DND-41 (cell line): ENCODE measurements around the gene LYPD8.
"Not testable (repeated sequence)": the region's sequence is repeated elsewhere in the genome, so short reads cannot be mapped to it uniquely, and the experiment has no call there.

Source experiments
- CTCF ChIP-seq: IDR thresholded peaks from 2 replicates; pipeline ENCODE4 v1.5.1; 2012; ENCODE audit warnings: borderline replicate concordance, low read length, moderate library complexity, mild to moderate bottlenecking; ENCODE audit not compliant: poor library complexity, severe bottlenecking; ENCODE audit errors: extremely low read depth
- EZH2 ChIP-seq: IDR thresholded peaks from 3 replicates; pipeline ENCODE4 v1.6.1; 2012; ENCODE audit warnings: borderline replicate concordance, low read depth, mild to moderate bottlenecking, moderate library complexity, low read length, inconsistent platforms; ENCODE audit not compliant: severe bottlenecking

GRCh38 chr1:248789337-248789736, 33.8 kb upstream of the LYPD8 start:
- not testable (repeated sequence) for TF ChIP-seq CTCF, EZH2
